RCC 7860 (cell line): ENCODE data around the gene BTBD9.
A peak's percentile ranks its signal among the peaks of the same experiment; 100 is the strongest.

ENCODE experiments used
- DNase-seq: peaks from one replicate; pipeline ENCODE4 v3.0.0-alpha.2; 2015; ENCODE audit warnings: low spot score
- FAIRE-seq: peaks from 2 replicates; lab custom pipeline; 2012; peaks lifted over from hg19 to GRCh38; lab: Jason Lieb, UNC

BTBD9 gene

DNA sequence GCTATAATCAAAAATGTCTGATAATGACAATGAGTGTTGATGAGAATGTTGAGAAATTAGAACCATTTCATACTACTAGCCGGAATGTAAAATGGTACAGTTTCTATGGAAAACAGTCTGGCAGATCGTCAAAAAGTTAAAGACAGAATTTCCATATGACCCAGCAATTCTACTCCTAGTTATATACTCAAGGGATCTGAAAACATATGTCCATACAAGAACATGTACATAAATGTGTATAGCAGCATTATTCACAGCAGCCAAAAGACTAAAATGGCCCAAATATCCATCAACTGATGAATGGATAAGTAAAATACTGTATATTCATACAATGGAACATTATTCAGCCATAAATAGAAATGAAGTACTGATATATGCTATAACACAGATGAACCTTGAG lies 236.2 kb downstream of the BTBD9 start:
- FAIRE-seq (no peak), DNase-seq (no peak)

DNA sequence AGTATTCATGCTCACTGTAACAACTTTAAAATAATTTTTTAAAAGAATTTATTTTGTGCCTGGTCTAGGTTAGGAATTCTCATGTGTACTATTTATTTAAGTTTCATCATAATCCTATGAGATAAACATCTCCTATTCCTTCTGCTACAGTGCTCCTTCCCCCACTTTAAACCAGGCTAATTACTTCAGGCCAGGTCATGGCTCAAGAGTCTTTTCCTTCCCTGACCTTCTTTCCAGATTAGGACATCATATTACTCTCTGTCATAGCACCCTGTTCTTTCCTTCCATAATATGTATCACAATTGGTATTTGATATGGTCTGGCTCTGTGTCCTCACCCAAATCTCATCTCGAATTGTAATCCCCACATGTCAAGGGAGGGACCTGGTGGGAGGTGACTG lies 239.0 kb downstream of the BTBD9 start:
- no peak for FAIRE-seq
- DNase-seq, result no peak

DNA sequence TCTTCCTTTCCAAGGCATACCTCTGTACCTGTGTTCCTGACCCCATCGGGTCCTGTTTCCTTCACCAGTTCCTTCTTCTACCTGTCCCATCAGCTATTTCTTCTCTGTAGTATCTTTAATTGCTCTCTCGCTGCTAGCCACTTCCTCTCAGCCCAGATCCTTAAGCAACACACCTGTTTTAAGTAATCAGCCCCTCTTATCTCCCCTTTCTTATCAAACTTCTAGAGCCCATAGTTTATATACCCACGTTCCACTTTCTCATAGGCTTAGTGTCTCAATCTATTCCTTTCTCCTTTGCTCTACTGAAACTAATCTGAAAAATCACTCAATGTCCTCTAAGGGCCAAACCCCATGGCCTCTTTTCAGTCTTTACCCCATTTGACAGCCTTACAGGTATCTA lies 239.6 kb downstream of the BTBD9 start:
- FAIRE-seq (no peak), DNase-seq (no peak)

DNA sequence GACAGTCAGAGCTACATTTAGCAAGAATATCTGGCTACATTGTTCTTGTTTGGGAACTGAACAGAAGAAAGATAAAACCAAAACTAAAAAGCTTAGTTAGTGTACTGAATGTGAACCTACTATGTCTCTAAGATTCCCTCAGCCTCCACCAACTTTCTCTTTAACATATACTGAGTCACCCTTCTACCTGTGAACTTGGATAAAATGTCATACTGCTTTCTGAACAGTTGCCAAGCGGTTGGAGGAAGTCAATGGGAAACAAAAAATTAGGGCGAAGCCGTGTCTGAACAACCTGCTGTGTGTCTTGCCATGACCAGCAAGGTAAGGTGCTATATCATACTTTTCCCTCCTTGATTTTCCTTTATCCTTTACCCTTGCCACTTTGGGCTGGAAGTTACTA lies 243.5 kb downstream of the BTBD9 start:
- FAIRE-seq (no peak), DNase-seq (no peak)

DNA sequence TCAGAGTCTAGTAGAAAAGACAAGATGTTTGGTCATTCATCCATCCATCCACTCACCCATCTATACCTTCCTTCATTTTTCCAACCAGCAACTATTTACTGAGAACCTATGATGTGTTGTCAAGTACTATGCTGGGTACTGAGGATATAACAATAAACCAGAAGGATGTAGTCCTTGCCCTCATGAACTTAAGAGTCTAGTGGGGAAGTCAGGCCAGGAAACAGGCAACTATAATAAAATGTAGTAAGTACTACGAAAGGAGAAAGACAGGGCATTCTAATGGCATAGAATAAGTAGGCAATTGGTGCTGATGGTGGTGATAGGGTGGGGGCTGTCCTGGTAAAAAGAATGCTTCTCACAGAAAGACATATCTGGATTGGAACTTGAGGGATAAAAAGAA lies 245.7 kb downstream of the BTBD9 start:
- FAIRE-seq (no peak), DNase-seq (no peak)

DNA sequence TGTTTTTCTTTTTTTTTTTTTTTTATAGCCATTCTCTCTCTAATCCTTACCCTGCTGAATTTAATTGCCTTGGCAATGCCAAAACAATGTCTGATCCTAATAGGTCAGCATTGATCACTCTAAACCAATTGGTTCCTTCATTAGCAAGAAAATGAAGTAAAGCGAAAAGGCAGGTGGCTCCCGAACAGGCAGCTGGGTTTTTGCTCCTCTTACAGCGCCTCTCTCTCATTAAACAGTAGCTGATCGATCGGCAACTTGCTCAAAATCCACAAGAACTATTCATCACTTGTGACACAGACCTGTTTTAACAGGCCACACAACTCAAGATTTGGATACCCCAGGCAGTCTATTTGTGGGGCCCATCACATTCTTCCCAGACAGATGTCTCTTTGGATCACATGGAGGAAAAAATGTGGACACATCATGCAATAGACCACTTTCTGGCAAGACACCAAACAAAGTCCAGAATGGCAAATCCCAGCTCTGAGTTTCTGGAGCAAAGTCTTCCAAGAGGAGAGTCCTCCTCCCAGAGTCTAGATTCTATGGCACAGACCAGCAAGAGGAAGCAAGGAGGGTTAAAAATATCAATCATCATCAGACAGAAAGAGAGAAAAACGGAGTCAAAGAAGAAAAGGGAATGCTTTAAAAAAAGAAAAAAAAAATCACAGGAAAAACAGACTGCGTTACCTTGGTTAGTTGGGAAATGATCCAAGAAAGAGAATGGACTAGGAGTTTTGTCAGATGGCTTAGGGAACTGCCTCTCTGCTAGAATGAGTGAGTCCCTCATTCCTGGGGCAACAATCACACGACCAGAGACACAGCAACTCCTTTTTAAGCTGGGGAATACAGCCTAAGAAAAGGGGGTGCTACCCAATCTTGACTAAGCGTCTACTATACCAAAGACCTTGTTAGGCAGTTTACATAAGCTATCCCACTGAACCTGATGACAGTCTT lies 247.8 kb downstream of the BTBD9 start:
- DNase-seq (peak; percentile 14), FAIRE-seq (no peak)

DNA sequence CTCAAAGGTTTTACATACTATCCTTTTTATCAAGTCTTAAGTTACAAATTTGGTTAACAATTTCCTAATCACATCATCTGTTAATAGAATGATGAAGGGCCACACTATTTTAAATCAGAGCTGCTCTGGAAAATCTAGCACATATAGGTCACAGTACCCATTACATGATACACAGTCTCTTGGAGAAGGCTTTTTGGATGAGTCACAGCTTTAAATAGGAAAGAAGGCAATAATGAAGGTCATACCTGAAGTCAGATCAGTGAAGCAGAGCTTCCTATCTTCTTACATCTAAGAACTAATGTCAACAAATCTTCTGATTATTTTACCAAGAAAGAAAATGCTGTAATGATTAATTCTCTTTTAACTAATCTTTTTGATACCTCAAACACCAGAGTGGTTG lies 248.5 kb downstream of the BTBD9 start:
- peak; percentile 65 for DNase-seq
- peak; percentile 91 for FAIRE-seq

DNA sequence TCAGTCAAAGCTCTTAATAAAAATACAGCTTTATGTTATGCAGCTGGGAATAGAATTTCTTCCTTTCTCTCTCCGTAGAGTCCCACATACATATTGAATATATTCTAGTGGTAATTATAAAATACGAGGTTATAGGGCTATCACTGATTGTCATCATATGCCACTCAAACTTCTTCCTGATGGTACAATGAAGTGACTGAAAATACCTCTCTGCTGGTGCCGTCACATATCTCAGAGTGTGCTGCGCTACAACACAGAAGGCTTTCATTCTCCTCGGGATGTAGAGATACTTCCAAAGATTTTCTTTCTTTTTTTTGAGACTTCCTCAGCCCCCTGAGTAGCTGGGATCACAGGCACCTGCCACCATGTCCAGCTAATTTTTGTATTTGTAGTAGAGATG lies 249.9 kb downstream of the BTBD9 start:
- no peak for DNase-seq

DNA sequence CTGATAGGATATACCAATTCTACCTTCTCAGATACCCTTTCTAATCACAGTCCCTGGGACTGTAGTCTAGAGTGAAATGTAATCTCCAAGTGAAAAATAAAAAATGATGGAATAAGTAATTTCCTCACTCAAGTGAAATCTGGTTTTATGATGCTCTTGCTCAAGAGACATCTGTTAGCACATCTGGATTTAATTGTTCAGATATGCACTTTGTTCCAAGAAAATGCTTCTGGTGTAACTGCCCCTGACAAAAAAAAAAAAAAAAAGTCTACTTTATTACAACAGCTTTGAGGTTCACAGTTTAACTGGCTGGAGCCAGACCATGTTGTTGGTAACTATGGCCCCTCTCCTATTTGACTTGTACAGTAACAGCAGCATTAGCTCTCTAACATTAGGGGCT lies 251.8 kb downstream of the BTBD9 start:
- FAIRE-seq (no peak), DNase-seq (no peak)

More for the DNA sequence above, 249.9 kb downstream of the BTBD9 start:
- FAIRE-seq, result no peak

DNA sequence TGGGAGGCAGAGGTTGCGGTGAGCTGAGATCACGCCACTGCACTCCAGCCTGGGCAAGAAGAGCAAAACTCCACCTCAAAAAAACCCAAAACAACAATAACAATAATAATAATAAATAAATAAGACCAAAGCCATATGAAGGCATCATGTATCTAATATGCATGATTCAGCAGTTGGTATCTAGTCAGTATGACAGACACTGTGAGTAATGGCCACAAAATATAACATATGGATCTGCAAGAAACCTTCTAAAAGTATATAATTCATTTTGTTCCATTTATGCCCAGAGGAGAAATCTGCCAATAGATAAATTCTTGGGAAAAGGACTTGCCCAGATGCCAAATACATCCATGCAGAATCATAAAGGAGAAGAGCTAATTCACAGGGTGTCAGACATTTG lies 252.3 kb downstream of the BTBD9 start:
- FAIRE-seq, result no peak
- no peak for DNase-seq

DNA sequence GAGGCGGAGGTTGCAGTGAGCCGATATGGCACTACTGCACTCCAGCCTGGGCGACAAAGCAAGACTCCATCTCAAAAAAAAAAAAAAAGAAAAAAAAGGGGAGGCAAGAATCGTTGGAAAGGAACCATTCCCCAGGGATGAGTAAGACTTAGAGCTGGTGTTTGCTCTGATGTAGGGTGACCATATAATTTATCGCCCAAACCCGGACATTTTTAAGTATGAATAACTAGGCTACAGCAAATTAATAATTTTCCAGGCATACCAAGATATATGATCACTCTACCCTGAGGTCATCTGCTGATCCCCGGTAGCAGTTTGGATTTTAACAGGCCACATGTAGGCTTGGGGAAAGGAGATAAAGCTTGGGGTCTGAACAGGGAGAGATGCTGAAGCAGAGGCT lies 260.9 kb downstream of the BTBD9 start:
- DNase-seq (peak; percentile 92), FAIRE-seq (peak; percentile 94)

DNA sequence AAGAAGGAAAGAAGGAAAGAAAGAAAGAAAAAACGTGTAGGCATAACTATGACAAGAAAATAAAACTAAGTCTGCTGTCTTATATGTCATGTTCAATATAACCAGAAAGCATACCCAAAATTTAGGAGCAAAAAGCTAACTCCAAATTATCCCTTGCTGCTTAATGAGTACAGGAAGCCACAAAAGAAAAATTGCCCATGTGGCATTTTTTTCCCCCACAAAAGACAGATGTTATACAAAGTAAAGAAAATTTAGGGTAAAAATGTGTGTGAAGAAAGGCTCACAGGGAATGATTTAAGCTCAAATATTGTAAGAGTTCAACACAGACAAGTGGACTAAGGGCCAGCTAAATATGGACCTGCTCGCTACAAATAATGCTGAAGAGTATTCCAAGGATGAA lies 263.8 kb downstream of the BTBD9 start:
- FAIRE-seq (no peak), DNase-seq (no peak)

DNA sequence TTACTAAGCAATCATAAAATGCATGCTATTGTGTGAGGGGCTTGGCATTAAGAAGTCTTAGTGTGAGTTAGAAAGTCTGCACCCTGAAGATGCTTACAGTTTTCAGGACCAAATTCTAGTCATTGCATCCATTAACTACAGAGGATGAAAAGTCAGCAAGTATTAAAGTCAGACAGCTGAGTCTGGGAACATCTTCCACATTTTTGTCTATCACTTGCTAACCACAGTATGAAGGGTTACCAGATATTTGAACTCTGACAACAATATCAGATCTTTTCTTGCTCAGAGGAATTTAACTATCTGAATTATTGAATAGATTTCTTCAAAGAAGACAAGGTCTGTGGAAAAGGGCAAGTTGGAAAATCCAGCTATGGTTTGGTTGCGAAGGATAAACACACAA lies 264.4 kb downstream of the BTBD9 start:
- FAIRE-seq, result no peak
- no peak for DNase-seq

DNA sequence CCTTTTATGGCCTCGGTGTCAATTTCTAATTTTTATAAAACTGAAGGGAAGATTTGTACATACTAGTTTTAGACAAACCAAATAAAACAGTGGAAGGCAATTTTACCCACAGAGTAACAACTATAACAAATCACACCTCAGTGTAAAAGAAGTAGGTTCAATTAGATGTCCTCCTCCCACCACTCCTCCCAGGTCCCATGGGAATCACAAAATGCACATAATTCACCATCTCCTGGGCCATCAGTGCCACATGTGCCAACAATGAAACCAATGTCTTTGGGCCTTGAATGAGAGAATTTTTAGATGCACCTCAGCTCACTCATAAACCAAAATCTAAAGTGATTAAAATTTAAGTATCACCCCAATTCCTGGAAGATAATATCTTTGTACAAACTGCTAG lies 267.8 kb downstream of the BTBD9 start:
- DNase-seq (no peak), FAIRE-seq (no peak)

DNA sequence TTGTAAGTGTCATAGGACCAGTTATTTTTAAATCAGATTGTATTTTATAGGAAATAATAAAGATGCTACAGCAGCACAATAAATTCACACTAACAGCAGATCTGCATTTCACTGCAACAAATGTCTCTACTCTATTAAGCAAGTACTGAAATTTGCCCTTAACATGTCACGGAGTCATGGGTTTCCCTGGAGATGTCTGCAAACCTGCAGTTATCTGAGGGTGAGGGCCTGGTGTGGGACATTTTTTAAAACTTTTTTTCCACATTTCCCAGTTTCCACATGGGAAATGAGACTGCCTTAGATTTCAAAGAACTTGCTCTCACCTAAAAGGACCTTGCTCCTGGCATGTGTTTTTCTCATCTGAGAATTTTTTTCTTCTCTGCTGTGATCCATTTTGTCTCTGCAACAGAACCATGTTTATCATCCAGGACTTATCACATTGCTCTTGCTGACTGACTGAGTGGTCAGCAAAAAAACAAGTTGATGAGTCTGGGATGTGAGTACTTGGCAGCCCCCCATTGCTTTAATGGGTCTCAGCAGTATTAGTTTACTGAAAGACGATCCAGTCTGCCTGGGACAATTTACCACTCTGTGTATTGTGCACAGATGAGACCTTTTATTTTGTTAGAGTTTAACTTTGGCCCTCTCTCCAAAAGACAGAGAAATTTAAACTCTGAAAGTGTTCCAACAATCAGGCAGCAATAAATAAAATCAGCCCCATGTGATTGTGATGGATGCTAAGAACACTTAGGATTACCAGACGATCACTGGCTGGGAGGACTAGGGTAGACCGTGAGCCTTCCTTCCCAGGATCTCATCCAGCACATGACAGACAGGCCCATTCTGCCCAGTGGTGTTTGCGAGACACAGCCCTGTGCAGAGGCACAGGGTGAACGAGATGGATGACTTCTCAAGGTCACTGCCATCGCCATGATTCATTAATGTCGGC lies 268.8 kb downstream of the BTBD9 start:
- DNase-seq (no peak), FAIRE-seq (no peak)

DNA sequence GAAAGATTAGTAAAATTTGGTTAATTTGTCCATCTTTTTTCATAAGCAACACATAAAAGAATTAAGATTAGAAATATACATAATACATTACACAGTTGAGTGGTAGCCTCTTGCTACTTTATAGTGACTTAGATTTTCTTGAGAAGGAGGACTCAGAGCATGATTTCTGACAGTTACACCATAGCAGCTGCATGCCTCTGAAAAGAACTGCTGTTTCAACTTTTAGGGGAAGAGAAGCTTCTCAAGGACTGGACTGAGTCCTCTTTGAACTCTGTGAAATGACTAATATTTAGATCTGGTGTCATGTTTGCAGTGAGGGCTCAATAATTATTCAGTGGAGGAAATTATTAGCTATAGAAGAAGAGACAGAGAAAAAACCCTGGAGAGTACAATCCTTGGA lies 272.5 kb downstream of the BTBD9 start:
- DNase-seq (no peak), FAIRE-seq (no peak)

DNA sequence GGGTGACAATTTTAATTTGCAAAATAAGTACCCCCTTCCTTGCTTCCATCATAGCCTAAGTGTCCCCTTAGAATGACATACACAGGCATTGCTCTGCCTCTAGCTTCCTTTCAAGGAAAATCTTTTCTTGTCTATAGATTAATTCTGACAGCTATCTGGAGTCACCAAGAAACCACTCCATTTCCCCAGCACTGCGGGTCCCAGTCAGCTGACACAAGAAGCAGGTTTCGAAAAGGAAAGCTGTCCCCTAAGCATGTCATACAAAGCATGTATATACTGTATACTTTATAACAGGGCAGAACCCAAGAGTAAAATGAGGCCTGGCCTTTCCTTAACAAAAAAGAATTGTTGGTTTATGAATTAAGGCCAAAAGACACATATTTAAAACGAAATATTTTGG lies 273.5 kb downstream of the BTBD9 start:
- no peak for FAIRE-seq
- DNase-seq, result no peak

DNA sequence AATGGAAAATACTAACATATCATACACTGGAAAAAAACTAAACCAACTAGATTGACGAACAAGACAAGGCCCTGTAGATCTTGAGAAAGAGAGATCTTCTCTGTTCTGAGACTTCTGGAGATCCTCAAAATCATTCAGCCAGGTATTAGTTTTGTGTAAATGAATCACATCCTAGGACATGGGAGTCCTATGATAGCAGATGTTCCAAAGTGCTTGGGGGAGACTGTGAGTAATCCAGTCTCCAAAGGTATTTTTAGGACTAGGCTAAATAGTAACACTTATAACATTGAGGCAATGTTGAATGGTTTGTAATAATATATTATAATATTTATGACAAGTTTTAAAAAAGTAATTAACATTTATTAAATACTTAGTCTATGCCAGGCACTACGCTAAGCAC lies 275.0 kb downstream of the BTBD9 start:
- FAIRE-seq, result no peak
- no peak for DNase-seq

DNA sequence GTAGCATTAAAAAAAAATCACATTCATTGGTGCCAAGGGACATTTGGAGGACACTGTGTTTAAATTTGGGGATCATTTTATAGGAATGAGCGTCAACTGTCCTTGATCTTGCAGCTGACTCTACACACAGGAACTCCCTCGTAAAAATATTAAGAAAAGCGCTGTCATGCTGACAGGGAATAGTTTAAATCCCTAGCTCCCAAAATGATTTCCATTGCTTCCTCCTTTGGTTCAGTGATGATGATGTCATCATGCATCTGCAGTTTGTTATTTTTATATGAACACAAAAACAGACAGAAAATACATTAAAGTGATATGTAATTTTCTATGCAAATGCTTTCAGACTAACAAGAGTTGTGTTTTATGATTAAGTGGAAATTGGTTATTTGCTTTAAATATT lies 275.6 kb downstream of the BTBD9 start:
- FAIRE-seq (no peak), DNase-seq (no peak)

DNA sequence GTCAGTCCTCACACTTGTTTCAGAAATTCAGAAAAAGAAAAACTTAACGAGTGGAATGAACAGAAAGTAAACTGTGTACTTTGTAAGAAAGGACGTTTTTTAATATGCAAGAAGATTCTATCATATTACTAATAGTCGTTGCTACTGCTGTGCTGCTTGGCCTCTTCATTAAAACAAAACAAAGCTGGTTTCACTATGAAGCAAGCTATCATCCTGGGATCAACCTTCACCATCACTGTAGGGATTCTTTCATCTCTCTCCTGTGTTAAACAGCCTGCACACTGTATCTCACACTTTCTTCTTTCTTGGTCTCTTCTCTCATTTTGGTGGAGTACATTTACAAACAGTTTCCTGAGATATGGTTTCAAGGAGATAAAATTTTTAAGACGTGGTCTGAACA lies 284.2 kb downstream of the BTBD9 start:
- FAIRE-seq, result no peak

DNA sequence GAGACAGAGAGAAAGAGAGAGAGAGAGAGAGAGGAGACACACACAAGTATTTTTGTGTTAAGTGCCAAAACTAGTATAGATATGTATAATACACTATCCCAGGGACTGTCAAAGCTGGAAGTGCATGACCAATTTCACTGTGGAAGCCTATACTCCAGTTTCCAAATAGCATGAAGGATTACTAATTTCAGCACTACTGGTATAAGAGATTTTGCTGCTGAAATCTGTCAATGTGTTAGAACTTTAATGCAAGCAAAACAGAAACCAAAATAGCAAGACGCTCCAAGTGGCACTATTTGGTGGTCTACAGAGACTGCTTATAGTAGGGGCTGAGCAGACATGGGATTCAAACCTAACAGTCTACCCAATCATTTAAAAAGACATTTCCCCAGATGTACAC lies 284.8 kb downstream of the BTBD9 start:
- no peak for FAIRE-seq
- DNase-seq, result no peak

More for the DNA sequence above, 284.2 kb downstream of the BTBD9 start:
- no peak for DNase-seq

DNA sequence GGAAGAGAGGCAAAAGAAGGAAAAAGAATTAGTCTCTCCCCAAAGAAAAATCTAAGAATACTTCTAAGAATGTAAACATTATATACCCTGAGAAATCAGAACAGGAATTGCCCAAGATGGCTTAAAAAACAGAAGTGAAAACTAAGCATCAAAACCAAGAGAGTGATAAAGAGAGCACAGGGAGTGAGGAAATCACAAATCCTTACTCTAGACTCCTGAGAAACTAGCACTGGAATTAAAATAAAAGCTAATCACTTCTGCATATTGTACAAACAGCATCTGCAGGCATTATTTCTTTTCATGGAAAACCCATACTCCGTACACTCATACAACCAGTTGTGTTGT lies 285.7 kb downstream of the BTBD9 start:
- FAIRE-seq, result no peak

More for the DNA sequence above, 285.7 kb downstream of the BTBD9 start:
- no peak for DNase-seq
